WERI-Rb-1 (cell line): ENCODE results near the gene MMP15.

ENCODE experiments used
- DNase-seq: peaks from one replicate; pipeline ENCODE4 v3.0.0-alpha.2; 2020
- H3K27ac ChIP-seq: fragments of 250-450 bp; sonication (Bioruptor Pico); 2 replicates; pipeline ENCODE4 v1.5.1; 2020; ENCODE audit warnings: mild to moderate bottlenecking, moderate library complexity
- H3K27me3 ChIP-seq: fragments of 250-450 bp; sonication (Bioruptor Pico); 2 replicates; pipeline ENCODE4 v1.5.1; 2021; ENCODE audit warnings: mild to moderate bottlenecking, low read depth, moderate library complexity; ENCODE audit not compliant: insufficient read depth, severe bottlenecking
- H3K36me3 ChIP-seq: fragments of 250-450 bp; sonication (Bioruptor Pico); 2 replicates; pipeline ENCODE4 v1.5.1; 2020; ENCODE audit warnings: mild to moderate bottlenecking, moderate library complexity
- H3K4me3 ChIP-seq: 2 replicates; pipeline ENCODE4 v1.5.1; 2011; ENCODE audit warnings: low read depth, mild to moderate bottlenecking, control low read depth, low read length
- H3K9me3 ChIP-seq: fragments of 250-450 bp; sonication (Bioruptor Pico); 2 replicates; pipeline ENCODE4 v1.5.1; 2021; ENCODE audit warnings: mild to moderate bottlenecking, moderate library complexity; ENCODE audit not compliant: severe bottlenecking
- TF ChIP-seq, protein P1 (sequence below): IDR thresholded peaks from 2 replicates; pipeline ENCODE4 v1.5.1; 2011; ENCODE audit warnings: low read depth, mild to moderate bottlenecking, control low read depth, inconsistent platforms, low read length

Gene MMP15

GRCh38 chr16:58024486-58025350 lies 836 bp upstream of the MMP15 start:
- TF ChIP-seq, protein P1, sequence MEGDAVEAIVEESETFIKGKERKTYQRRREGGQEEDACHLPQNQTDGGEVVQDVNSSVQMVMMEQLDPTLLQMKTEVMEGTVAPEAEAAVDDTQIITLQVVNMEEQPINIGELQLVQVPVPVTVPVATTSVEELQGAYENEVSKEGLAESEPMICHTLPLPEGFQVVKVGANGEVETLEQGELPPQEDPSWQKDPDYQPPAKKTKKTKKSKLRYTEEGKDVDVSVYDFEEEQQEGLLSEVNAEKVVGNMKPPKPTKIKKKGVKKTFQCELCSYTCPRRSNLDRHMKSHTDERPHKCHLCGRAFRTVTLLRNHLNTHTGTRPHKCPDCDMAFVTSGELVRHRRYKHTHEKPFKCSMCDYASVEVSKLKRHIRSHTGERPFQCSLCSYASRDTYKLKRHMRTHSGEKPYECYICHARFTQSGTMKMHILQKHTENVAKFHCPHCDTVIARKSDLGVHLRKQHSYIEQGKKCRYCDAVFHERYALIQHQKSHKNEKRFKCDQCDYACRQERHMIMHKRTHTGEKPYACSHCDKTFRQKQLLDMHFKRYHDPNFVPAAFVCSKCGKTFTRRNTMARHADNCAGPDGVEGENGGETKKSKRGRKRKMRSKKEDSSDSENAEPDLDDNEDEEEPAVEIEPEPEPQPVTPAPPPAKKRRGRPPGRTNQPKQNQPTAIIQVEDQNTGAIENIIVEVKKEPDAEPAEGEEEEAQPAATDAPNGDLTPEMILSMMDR, result no peak
- H3K36me3 ChIP-seq, result no peaks in the 10 kb centered on the region
- no peaks in the 10 kb centered on the region for H3K27me3 ChIP-seq
- no peaks in the 10 kb centered on the region for H3K9me3 ChIP-seq
- peak overlapping the region; percentile 13; the same call in 1 of the 2 replicates for H3K27ac ChIP-seq
- peak; percentile 38 for DNase-seq
- peak overlapping the region; percentile 74 for H3K4me3 ChIP-seq

DNA sequence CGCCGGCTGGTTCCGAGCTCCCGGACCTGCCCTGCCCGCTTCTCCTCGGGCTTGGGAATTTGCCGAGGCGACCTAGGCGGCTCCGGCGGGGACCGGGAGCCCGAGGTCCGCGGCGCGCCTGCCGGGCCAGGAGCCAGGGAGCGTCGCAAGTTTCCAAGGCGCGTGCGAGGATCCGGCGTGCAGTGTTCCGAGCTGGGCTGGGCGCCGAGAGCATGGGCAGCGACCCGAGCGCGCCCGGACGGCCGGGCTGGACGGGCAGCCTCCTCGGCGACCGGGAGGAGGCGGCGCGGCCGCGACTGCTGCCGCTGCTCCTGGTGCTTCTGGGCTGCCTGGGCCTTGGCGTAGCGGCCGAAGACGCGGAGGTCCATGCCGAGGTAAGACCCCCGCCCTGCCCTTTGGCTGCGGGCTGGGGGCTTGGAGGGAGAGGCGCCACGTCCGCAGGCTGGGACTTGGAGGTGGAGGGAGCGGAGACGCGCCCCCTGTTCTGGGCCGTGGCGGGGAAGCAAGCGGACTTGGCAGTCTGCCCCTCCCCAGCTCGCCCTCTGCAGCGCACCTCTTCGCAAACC lies 668 bp downstream of the MMP15 start:
- Histone ChIP-seq H3K36me3 (no peaks in the 10 kb centered on the region), H3K27ac (peak overlapping the region; percentile 57)
- peak; percentile 38 for DNase-seq

DNA sequence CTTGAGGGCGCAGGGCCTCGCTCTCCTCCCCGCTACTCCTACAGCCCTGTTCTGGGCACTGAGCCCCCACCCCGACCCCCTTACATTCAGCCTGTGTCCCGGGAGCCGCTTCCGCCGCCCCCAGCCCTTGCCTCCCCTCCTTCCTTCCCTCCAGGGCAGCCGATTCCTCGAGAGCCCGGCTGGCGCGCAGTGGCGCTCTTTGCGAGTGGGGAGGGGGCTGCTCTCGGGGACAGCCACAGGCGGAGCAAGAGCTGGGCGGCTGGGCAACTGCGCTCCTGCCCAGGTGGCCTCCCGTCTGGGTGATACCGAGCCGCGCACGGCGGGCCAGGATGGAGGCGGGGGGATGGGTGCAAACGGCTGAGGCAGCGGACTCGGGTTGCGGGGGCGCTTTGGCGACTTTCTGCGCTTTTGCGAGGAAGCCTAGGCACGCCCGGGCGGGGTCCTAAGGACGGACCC lies 1.2 kb downstream of the MMP15 start:
- Histone ChIP-seq H3K27ac (no peak overlapping the region), H3K4me3 (peak overlapping the region; percentile 74)

More for the DNA sequence above, 668 bp downstream of the MMP15 start:
- TF ChIP-seq, protein P1, result no peak
- Histone ChIP-seq H3K4me3 (peak overlapping the region; percentile 74), H3K27me3 (no peaks in the 10 kb centered on the region), H3K9me3 (no peaks in the 10 kb centered on the region)

GRCh38 chr16:58027161-58027915 lies 1.8 kb downstream of the MMP15 start:
- DNase-seq, result peak; percentile 62

More for the DNA sequence above, 1.2 kb downstream of the MMP15 start:
- no peaks in the 10 kb centered on the region for H3K9me3 ChIP-seq
- no peaks in the 10 kb centered on the region for H3K27me3 ChIP-seq
- TF ChIP-seq, protein P1, result no peak
- no peaks in the 10 kb centered on the region for H3K36me3 ChIP-seq
- DNase-seq, result peak; percentile 51

DNA sequence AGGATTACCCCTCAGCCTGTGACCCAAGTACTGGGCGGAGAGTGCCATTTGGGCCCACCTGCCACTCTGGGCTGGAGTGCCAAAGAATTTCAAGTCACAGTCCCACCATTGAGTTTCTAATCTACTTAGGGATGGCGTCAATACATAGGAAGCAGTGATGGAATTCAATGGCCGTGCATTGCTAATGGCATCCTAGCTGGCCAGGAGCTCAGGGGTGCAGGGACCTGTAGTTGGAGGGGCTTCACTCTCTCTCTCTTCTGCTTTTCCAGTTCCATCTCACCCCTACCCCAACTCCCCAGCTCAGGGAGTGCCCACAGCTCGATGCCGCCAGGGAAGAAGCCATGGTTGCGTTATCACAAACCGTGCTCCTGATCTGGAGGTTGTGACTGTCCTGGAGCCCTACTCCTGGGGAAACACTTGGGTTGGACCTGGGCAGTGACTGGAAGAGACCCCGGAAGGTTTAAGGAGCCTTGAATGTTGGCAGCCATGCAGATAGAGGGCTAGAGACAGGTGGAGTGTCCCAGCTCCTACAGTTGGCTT lies 2.4 kb downstream of the MMP15 start:
- Histone ChIP-seq H3K27ac (no peak overlapping the region), H3K36me3 (no peaks in the 10 kb centered on the region), H3K4me3 (no peak overlapping the region), H3K9me3 (no peaks in the 10 kb centered on the region), H3K27me3 (no peaks in the 10 kb centered on the region)
- DNase-seq, result no peak
- TF ChIP-seq, protein P1, result no peak

More at GRCh38 chr16:58027161-58027915, 1.8 kb downstream of the MMP15 start:
- Histone ChIP-seq H3K4me3 (peak overlapping the region; percentile 74), H3K36me3 (no peaks in the 10 kb centered on the region), H3K27me3 (no peaks in the 10 kb centered on the region), H3K9me3 (no peaks in the 10 kb centered on the region), H3K27ac (no peak overlapping the region)
- TF ChIP-seq, protein P1, result no peak
